Measurements from ENCODE around the gene SPATA33. TPM values are rescaled to one million over a fixed set of nuclear protein-coding genes. Genes with fewer than 3 reads are reported as not detected.
A peak's percentile ranks its signal among the peaks of the same experiment; 100 is the strongest.

The SPATA33 gene
- total RNA-seq, 1 experiment from 2014 or later, result 19.7 TPM

- Mint-ChIP-seq H3K9me3 (ENCODE audit: unreplicated experiment) (no peaks in the 10 kb centered on the region), H3K36me3 (ENCODE audit: insufficient read depth, unreplicated experiment) (peaks cover 10% of the 10 kb centered on the region), H3K4me3 (ENCODE audit: unreplicated experiment) (no peak overlapping the region), H3K4me1 (ENCODE audit: low read depth, unreplicated experiment) (peaks cover 25% of the 10 kb centered on the region), H3K27ac (ENCODE audit: unreplicated experiment) (peak overlapping the region; percentile 42), H3K27me3 (ENCODE audit: insufficient read depth, unreplicated experiment) (no peaks in the 10 kb centered on the region)
- peaks cover 40% of the 10 kb centered on the region for H3K4me1 ChIP-seq
- intact Hi-C loops (cut with micrococcal nuclease; ENCODE audit: unreplicated experiment), result no loop called here
- H3K36me3 ChIP-seq (ENCODE audit: control insufficient read depth, insufficient read depth, low read length), result no peaks in the 10 kb centered on the region
- H3K9me3 ChIP-seq, result no peaks in the 10 kb centered on the region
- no TSS peak for BruUV-seq (replicated peaks)
- ChIA-PET CTCF (no interaction called here), POLR2A (interaction anchor here (0.6 kb wide), 1 partner anchor 10 kb away, joined by 3 read pairs; no protein-coding TSS in a partner anchor)
- no peaks in the 10 kb centered on the region for H3K27me3 ChIP-seq (replicated peaks; ENCODE audit: control insufficient read depth, insufficient read depth, low read length)
- DNase-seq, result no peak
- TF ChIP-seq, protein P1, sequence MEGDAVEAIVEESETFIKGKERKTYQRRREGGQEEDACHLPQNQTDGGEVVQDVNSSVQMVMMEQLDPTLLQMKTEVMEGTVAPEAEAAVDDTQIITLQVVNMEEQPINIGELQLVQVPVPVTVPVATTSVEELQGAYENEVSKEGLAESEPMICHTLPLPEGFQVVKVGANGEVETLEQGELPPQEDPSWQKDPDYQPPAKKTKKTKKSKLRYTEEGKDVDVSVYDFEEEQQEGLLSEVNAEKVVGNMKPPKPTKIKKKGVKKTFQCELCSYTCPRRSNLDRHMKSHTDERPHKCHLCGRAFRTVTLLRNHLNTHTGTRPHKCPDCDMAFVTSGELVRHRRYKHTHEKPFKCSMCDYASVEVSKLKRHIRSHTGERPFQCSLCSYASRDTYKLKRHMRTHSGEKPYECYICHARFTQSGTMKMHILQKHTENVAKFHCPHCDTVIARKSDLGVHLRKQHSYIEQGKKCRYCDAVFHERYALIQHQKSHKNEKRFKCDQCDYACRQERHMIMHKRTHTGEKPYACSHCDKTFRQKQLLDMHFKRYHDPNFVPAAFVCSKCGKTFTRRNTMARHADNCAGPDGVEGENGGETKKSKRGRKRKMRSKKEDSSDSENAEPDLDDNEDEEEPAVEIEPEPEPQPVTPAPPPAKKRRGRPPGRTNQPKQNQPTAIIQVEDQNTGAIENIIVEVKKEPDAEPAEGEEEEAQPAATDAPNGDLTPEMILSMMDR (IDR thresholded peaks at IDR 0.05; ENCODE audit: insufficient read depth in 1 of 2, low read depth in 1 of 2, low read length in 1 of 2, severe bottlenecking in 1 of 2, unreplicated experiment in 1 of 2), result no peak
- H3K4me3 ChIP-seq (ENCODE audit: low read depth, low read length), result no peak overlapping the region
Measured at GRCh38 chr16:89621698-89622409, 35.8 kb upstream of the SPATA33 start.

GRCh38 chr16:89623511-89624261 lies 34.0 kb upstream of the SPATA33 start:
- POLR2A ChIA-PET, result interaction anchor here (0.8 kb wide), 1 partner anchor 13 kb away, joined by 5 read pairs; no protein-coding TSS in a partner anchor
- BruUV-seq (replicated peaks), result no TSS peak
- H3K27ac Mint-ChIP-seq (ENCODE audit: unreplicated experiment), result peak overlapping the region; percentile 64

More at GRCh38 chr16:89623511-89624261, 34.0 kb upstream of the SPATA33 start:
- DNase-seq, result no peak
- TF ChIP-seq, protein P1 (IDR thresholded peaks at IDR 0.05; ENCODE audit: insufficient read depth in 1 of 2, low read depth in 1 of 2, low read length in 1 of 2, severe bottlenecking in 1 of 2, unreplicated experiment in 1 of 2), result no peak
- CTCF ChIA-PET, result no interaction called here
- H3K27me3 ChIP-seq (replicated peaks; ENCODE audit: control insufficient read depth, insufficient read depth, low read length), result no peaks in the 10 kb centered on the region
- 0 out of 2 replicates have a peak, but pooled peaks cover under 1% of the 10 kb centered on the region for H3K9me3 ChIP-seq
- peaks cover 10% of the 10 kb centered on the region for H3K36me3 Mint-ChIP-seq (ENCODE audit: insufficient read depth, unreplicated experiment)
- peaks cover 25% of the 10 kb centered on the region for H3K4me1 Mint-ChIP-seq (ENCODE audit: low read depth, unreplicated experiment)
- no peaks in the 10 kb centered on the region for H3K36me3 ChIP-seq (ENCODE audit: control insufficient read depth, insufficient read depth, low read length)
- intact Hi-C loops (cut with micrococcal nuclease; ENCODE audit: unreplicated experiment), result loop anchor here (2.0 kb wide), 1 partner anchor 17 kb away; no protein-coding TSS in a partner anchor
- peaks cover 40% of the 10 kb centered on the region for H3K4me1 ChIP-seq
- no peak overlapping the region for H3K4me3 Mint-ChIP-seq (ENCODE audit: unreplicated experiment)
- no peaks in the 10 kb centered on the region for H3K9me3 Mint-ChIP-seq (ENCODE audit: unreplicated experiment)
- H3K4me3 ChIP-seq (ENCODE audit: low read depth, low read length), result no peak overlapping the region
- H3K27me3 Mint-ChIP-seq (ENCODE audit: insufficient read depth, unreplicated experiment), result no peaks in the 10 kb centered on the region
